ENCODE data around the gene CMTM5.

CMTM5 gene

GRCh38 chr14:23358553-23359166 is 18.2 kb upstream of the CMTM5 start:
- no peak for FAIRE-seq

- no peak for FAIRE-seq
These were observed 17.6 kb upstream of the CMTM5 start for GRCh38 chr14:23359167-23359626.

- no peak for FAIRE-seq
These were observed 17.0 kb upstream of the CMTM5 start for GRCh38 chr14:23359722-23360447.

DNA sequence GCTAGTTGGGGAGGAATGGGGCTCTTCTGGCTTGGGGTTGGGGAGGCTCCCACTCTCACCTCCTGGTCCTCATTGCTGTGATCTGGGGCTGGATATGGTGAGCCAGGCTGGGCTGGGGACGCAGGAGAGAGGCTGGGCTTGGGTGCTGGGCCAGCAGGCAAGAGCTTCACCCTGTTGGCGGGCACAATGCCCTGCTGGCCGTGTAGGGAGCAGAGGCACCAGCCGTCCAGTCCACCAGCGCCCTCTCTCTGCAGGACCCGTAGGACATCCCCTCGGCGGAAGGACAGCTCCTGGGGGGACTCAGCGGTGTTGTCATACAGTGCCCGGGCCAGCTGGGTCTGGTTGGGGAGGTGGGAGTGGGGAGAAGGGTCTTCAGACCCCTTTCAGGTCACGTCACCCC is 16.4 kb upstream of the CMTM5 start:
- FAIRE-seq, result no peak

GRCh38 chr14:23361320-23361719 is 15.5 kb upstream of the CMTM5 start:
- FAIRE-seq, result no peak

DNA sequence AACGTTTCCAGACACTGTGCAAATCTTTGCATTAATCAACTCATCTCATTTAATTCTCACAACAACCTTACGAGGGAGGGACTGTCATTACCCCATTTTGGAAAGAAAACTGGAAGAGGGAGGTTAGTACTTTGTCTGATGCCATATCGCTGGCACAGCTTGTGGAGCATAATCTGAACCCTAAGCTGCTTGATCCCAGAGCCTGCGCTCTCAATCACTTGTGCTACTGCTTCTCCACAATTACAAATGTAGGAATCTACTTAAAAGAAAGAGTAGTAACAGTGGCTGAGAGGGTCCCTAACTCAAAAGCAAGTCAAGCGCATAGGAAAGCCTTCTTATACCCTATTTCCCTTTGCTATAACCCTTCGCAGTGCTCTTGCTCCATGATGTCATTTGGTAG is 15.1 kb upstream of the CMTM5 start:
- FAIRE-seq, result no peak

- no peak for FAIRE-seq
These were observed 14.6 kb upstream of the CMTM5 start for GRCh38 chr14:23362200-23362599.

GRCh38 chr14:23364164-23365035 is 12.4 kb upstream of the CMTM5 start:
- no peak for FAIRE-seq

DNA sequence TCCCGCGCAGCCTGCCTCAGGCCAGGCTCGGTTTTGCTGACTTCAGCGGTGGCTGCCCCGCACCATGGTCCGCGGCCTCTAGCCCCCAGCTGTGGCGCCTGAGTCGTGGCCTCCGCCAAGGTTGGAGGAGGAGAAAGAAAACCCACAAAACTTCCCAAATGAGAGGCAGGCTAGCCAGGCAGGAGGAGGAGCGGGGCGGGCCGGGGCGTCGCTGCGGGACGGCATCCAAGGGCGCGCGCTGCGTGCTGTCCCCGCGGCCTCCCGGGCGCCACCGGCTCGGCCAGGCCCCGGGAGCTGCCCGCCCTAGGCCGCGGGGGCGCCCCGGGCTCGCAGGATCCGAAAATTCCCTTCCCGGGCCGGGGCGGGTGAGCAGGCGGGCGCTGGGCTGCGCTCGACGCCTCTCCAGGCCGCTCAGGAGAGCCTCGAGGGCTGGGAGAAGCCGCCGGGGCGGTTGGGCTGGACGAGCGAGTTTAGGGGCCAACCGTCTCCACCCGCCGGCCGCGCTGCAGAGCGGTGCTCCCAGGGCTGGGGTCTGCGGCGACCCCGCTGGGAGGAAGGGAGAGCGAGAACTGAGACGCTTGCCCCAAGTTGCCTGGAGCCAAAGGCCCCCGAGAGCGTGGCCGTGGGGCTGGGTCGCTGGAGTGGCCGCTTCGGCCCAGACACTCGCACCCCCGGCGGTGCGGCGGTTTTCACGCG is 11.7 kb upstream of the CMTM5 start, which contains the start of gene EFS:
EFS (minus strand) TSS at position 137 of the 696 bp plus-strand sequence. CDS start 147 bp downstream, outside the sequence.
- FAIRE-seq, result no peak

DNA sequence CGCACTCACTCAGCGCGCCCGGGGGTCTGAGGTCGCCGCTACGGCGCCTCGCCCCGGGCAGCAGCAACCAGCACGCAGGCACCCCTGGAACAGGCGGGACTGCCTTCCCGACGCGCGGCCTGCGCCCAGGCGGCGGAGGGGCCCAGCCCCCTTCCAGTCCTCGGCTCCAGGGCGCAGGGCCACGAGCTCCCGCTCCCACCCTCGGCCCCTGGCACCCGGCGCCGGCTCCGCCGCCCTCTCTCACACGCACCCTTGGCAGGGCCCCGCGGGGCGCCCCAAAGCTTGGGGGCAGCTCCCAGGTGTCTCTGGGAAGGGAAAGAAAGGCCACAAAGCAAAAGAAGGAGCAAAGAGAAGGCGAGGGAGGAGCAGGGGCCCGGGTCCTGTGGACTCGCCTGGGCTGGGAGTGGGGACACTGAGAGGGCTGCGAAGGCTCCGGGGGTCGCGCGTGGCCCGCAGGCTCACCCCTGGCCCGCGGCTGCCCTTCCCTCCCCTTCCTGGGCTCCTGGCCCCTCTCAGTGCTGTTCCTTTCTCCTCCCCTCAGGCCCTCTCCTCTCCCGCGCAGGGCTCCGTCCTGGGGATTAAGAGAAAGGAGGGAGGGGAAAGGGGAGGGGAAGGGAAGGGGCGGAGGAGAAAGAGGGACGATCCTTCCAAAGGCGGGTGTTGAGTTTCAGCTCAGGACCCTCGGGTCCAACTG is 11.0 kb upstream of the CMTM5 start:
- FAIRE-seq, result no peak

GRCh38 chr14:23366426-23366921 is 10.4 kb upstream of the CMTM5 start:
- FAIRE-seq, result no peak

- no peak for FAIRE-seq
These were observed 6.6 kb upstream of the CMTM5 start for GRCh38 chr14:23370221-23370620.

- no peak for FAIRE-seq
These were observed 5.0 kb upstream of the CMTM5 start for GRCh38 chr14:23371865-23372264.

DNA sequence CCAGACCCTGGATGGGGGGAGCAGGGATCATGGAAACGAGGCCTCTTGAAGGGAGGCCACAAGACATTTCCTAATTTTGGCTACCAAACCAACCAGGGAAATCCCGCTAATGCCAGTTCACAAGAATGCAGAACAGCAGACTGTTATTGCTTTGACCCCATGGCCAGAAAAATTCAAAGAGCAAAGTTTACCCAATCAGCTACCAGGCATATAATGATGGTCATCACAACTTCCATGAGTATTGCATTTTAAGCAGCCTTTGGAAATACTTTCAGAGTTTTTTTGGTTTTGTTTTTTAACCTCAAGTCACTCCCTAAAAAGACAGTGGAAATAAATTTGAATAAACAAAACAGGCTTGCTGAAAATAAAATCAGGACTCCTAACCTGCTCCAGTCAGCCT is 4.3 kb upstream of the CMTM5 start, which contains the start of gene IL25:
IL25 (plus strand) TSS at position 301 of the 400 bp plus-strand sequence.
- no peak for FAIRE-seq

DNA sequence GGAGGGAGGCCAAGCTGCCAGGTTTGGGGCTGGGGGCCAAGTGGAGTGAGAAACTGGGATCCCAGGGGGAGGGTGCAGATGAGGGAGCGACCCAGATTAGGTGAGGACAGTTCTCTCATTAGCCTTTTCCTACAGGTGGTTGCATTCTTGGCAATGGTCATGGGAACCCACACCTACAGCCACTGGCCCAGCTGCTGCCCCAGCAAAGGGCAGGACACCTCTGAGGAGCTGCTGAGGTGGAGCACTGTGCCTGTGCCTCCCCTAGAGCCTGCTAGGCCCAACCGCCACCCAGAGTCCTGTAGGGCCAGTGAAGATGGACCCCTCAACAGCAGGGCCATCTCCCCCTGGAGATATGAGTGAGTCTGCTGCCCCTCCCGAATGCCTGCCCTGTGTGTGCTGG is 3.8 kb upstream of the CMTM5 start:
- no peak for FAIRE-seq

- FAIRE-seq, result no peak
These were observed 1.2 kb upstream of the CMTM5 start for GRCh38 chr14:23375527-23376251.

GRCh38 chr14:23377198-23377550 is 328 bp downstream of the CMTM5 start:
- no peak for FAIRE-seq

DNA sequence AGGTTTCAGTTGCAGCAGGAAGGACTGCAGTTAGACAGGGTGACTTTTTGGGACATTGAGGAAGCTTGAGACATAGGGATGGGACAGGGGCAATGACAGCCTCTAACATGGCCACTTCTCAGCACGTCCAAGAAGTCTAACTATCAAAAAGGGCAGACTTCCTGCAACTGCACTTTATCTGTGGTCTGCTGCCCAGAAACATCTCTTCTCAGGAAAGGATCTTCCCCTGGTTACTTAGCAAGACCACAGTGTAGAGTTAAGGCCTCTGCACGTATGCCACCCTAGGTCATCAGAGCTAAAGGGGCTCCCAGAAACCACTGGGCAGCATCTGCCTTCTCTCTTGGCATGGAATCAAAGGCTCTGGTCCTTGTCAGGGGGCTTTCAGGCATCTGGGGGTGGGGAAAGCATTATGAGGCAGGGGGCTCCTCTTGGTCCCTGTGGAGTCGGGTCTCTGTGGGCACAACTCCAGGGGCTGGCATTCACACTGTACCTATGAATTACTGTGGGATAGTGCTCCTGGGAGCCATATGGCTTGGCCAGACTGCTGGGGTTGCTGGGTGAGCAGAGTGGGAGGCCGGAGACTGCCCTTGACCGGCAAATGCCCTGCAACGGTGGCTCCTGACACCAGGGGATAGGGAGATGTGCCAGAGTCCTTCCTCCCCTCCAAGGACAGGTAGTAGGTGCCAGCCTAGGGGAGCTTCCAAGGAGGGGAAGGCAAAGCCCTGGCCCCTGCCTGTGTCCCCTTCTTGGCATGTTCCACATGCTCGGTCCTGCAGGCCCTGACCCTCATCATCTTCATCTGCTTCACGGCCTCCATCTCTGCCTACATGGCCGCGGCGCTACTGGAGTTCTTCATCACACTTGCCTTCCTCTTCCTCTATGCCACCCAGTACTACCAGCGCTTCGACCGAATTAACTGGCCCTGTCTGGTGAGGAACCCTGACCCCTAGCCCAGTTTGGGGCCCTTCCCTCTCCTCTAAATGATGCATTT is 1.0 kb downstream of the CMTM5 start:
- no peak for FAIRE-seq

GRCh38 chr14:23378612-23379220 is 1.9 kb downstream of the CMTM5 start:
- no peak for FAIRE-seq

Data from TTC549 (cell line).